Measurements from ENCODE around the gene AMOTL2.

The AMOTL2 gene

GRCh38 chr3:134374105-134374790, at the start of gene AMOTL2:
Gene AMOTL2, minus strand, starts transcription at chr3:134374447. Its CDS starts 3,014 bp downstream, at chr3:134371433.
- DNase-seq (ENCODE audit: low spot score): no peak

- no peak for DNase-seq (ENCODE audit: low spot score)
These were observed 48.9 kb upstream of the AMOTL2 start for GRCh38 chr3:134423153-134423552.

- DNase-seq (ENCODE audit: low spot score): no peak
These were observed 45.7 kb upstream of the AMOTL2 start for GRCh38 chr3:134419960-134420321.

GRCh38 chr3:134419214-134419959, 45.1 kb upstream of the AMOTL2 start:
- DNase-seq (ENCODE audit: low spot score): no peak

- DNase-seq (ENCODE audit: low spot score): no peak
These were observed 34.8 kb upstream of the AMOTL2 start for GRCh38 chr3:134409041-134409440.

GRCh38 chr3:134407239-134407625, 33.0 kb upstream of the AMOTL2 start:
- no peak for DNase-seq (ENCODE audit: low spot score)

GRCh38 chr3:134406331-134407238, 32.3 kb upstream of the AMOTL2 start:
- DNase-seq (ENCODE audit: low spot score): no peak

- no peak for DNase-seq (ENCODE audit: low spot score)
These were observed 30.2 kb upstream of the AMOTL2 start for GRCh38 chr3:134404366-134404885.

- DNase-seq (ENCODE audit: low spot score): no peak
These were observed 23.5 kb upstream of the AMOTL2 start for GRCh38 chr3:134397755-134398154.

- DNase-seq (ENCODE audit: low spot score): no peak
These were observed 20.9 kb upstream of the AMOTL2 start for GRCh38 chr3:134395103-134395502.

GRCh38 chr3:134394380-134394779, 20.1 kb upstream of the AMOTL2 start:
- DNase-seq (ENCODE audit: low spot score): no peak

GRCh38 chr3:134393074-134393473, 18.8 kb upstream of the AMOTL2 start:
- no peak for DNase-seq (ENCODE audit: low spot score)

GRCh38 chr3:134392336-134392983, 18.2 kb upstream of the AMOTL2 start:
- DNase-seq (ENCODE audit: low spot score): no peak

GRCh38 chr3:134389865-134390264, 15.6 kb upstream of the AMOTL2 start:
- DNase-seq (ENCODE audit: low spot score): no peak

- DNase-seq (ENCODE audit: low spot score): no peak
These were observed 14.7 kb upstream of the AMOTL2 start for GRCh38 chr3:134388788-134389485.

GRCh38 chr3:134388292-134388691, 14.0 kb upstream of the AMOTL2 start:
- no peak for DNase-seq (ENCODE audit: low spot score)

GRCh38 chr3:134387293-134387692, 13.0 kb upstream of the AMOTL2 start:
- DNase-seq (ENCODE audit: low spot score): no peak

- no peak for DNase-seq (ENCODE audit: low spot score)
These were observed 10.7 kb upstream of the AMOTL2 start for GRCh38 chr3:134384963-134385362.

- no peak for DNase-seq (ENCODE audit: low spot score)
These were observed 7.7 kb upstream of the AMOTL2 start for GRCh38 chr3:134381831-134382442.

- no peak for DNase-seq (ENCODE audit: low spot score)
These were observed 6.8 kb upstream of the AMOTL2 start for GRCh38 chr3:134381076-134381475.

- peak; percentile 15 for DNase-seq (ENCODE audit: low spot score)
These were observed 6.0 kb upstream of the AMOTL2 start for GRCh38 chr3:134380249-134380648.

Data from NAMALWA (cell line).